Ecto neural progenitor cell (in vitro differentiated cells): ENCODE data around the gene EEF1A2.

ENCODE experiments used
- DNase-seq: peaks from one replicate; pipeline ENCODE4 v3.0.0-alpha.2; 2018; ENCODE audit warnings: low spot score

Gene EEF1A2

GRCh38 chr20:63498960-63499337 is at the start of gene EEF1A2:
Gene EEF1A2, minus strand, starts transcription at chr20:63499083. Its CDS starts 1,320 bp downstream, at chr20:63497763.
- peak; percentile 64 for DNase-seq

- no peak for DNase-seq
These were observed 49.7 kb upstream of the EEF1A2 start for GRCh38 chr20:63548542-63548941.

DNA sequence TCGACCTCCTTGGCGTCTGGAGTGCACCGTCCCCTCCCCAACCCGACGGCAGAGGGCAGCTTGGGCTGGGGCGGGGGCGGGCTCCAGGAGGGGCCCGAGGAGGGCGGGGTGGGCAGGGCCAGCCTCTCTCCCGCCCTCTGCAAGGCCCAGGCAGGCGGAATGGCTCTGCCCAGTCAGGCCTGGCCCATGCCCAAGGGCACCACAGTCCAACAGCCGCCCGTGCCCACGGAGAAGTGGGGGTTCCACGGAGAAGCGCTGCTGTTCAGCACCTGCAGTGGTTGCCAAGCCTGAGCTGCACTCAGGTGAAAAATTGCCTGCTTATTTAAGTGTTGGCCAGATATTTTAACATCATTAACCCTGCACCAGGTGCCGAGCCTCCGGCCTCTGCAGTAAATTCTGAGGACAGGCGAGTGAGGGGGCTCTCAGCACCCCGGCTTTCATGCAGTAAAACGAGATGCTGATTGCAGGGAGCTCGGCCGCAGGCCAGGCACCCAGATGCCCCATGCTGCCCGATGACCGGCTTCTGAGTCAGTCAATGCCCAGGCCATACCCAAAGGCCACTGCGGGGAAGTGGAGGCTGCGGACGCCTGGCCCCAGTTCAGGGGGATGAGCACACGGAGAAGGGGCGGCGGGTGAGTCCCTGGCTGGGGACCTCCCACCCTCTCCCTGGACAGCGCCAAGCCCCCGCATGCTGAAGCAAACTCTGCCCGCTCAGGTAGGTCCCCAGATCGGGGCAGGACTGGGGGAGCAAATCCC is 49.0 kb upstream of the EEF1A2 start, which contains the start of gene SRMS:
Gene SRMS, minus strand, starts transcription at position 25 of the 756 bp plus-strand sequence. CDS start 286 bp downstream, outside the sequence.
- no peak for DNase-seq

DNA sequence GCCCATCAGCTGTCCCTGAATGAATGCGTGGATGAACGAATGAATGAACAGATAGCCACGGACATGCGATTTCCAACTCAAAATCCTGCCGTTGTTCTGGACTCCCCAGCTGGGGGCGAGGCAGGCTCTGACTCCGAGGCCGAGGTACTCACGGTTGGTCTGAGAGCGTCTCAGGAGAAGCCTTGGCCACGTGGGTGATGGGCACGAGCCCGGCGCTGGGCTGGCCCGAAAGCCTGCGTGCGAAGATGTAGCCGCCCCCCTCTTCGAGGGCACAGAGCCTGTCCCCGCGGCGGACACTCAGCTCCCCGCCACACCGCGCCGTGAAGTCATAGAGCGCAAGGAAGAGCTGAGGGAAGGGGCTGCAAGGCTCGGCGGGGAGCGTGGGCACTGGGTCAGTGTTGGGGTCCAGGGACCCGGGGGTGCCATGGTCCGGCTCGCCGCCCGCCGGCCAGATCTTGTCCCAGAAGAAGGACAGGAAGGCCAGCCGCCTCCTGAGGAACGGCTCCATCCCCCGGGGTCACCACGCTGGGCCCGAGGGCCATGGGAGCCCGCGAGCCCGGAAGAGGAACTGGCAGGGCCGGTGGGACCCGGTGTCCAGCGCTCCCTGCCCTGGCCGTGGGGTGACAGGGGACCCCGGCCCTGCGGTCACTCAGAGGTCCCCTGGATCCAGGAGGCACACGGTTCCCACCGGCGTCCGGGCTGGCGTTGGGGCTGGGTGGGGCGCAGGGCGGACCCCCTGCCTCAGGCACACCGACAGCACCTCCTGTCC is 48.3 kb upstream of the EEF1A2 start:
- no peak for DNase-seq

- no peak for DNase-seq
These were observed 47.5 kb upstream of the EEF1A2 start for GRCh38 chr20:63546256-63546955.

DNA sequence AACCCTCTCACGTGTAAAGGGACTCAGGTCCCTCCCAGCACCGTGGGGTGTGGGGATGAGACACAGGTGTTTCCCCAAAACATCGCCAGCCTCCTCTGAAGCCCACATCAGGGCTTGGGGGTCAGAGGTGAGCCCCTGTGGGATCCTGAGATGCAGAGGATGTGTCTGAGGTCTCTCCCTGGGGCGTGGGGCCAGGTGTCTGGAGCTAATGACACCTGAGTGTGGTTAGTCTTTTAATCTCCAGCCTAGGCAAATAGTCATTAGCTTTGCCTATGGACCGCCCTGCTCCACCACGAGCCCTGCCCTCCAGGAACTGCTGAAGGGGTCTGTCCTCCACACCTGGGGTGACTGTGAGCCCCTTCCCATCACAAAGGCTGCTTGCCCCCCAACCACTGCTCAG is 46.9 kb upstream of the EEF1A2 start:
- DNase-seq: no peak

GRCh38 chr20:63544958-63545516 is 46.2 kb upstream of the EEF1A2 start:
- DNase-seq: no peak

DNA sequence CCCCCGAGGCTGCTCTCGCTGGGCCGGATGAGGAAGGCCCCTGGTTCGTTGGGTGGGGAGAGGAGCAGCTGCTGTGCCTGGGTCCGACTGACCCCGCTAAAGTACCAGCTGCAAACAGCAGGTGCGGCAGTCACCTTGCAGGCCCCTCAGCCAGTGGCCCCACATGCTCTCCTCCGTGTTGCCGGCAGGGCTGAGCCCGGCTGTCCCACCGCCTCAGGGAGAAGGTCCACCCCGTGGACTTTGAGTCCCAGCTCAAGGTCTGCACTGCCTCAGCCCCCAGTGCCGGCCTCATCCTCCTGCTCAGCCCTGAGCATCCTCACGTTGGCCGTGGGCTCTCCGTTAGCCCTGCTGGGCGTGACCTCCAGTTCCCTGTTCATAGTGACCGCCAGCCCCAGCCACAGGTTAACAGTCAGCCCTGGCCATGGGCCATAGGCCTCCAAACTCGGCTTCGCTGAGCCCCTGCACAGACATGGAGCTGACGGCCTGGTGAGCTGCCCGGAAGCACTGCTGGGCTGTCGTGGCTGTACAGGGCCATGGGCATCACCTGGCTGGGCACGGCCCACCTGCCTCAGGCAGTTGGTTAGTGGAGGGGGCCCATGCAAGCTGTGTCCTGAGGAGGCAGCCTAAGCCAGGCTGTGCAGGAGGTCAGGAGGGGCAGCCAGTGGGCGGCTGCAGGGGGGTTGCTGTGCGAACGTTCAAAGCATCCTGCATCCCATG is 45.5 kb upstream of the EEF1A2 start:
- DNase-seq: no peak

GRCh38 chr20:63543733-63544132 is 44.9 kb upstream of the EEF1A2 start:
- no peak for DNase-seq

DNA sequence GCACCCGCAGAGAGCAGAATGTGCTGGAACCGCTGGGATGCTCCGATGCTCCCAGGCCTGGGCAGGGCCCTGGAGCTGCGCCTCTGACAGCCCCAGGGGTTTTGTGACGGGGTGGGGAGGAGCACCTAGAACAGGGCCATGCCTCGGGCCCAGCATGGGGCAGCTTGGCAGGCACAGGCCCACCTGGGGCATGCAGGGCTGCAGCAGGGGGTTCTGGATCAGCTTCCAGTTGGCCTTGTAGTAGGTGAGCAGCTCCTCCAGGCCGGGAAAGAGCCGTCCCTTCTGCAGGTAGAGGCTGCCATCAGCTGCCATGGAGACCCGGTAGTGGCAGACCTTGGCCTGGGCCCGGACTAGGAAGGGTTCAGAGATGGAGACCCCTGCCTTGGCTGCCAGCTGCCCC is 44.2 kb upstream of the EEF1A2 start:
- no peak for DNase-seq

GRCh38 chr20:63542696-63543095 is 43.8 kb upstream of the EEF1A2 start:
- no peak for DNase-seq

GRCh38 chr20:63542031-63542559 is 43.2 kb upstream of the EEF1A2 start:
- DNase-seq: no peak

DNA sequence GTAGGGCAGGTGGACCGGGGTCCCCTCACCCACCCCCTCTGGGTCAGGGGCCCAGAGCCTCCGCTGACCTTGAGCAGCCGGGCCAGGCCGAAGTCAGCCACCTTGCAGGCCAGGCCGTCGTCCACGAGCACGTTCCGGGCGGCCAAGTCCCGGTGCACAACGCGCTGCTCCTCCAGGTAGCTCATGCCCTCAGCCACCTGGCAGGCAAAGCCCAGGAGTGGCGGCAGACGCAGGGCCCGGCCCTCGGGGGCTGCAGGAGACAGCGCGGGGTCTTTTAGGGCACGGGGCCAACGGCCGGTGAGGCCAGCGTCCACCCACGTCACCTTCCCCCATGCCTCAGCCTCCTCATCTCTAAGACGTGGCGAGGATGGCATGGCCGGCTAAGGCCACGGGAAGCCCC is 42.5 kb upstream of the EEF1A2 start:
- DNase-seq: no peak

GRCh38 chr20:63540417-63541186 is 41.7 kb upstream of the EEF1A2 start:
- DNase-seq: no peak

DNA sequence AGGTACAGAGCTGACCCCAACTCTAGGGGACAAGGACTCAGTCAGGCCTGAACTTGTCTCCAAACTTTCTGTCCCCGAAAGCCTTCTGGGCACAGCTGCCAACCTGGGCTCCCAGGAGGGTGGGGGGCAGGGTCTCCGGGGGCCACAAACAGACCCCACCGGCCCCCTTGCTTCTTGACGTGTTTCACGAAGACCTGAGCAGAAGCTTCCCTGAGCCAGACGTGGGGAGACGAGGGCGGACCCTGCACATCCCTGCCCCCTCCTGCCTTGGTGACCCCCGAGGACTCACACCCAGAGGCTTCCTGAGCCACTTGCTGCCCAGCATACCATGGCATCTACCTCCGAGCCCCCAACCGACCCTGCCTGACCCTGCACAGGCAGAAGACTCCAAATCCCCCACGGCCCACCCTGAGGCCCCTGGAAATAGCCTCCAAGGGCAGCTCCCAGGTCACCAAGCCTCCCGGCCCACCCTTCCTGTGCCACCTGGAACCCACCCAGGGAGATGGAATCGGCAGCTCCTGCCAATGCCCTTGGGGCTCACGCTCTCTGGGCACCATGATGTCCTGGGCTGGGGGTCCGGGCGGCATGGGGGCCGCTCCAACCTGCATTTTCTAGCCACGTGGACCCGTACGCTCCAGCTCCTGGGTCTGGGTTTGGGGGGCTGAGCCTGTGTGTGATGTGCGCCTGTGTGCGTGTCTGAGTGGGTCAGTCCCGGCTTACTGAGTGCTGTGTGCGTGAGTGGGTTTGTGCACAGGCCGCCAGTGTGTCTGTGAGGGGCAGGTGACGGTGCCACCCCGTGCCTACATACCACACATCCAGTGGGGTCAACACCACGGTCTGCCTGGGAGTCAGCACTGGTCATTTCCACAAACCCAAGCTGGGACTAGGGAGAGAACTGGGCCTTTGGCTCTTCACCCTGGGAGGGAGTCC is 40.8 kb upstream of the EEF1A2 start:
- no peak for DNase-seq

- no peak for DNase-seq
These were observed 40.2 kb upstream of the EEF1A2 start for GRCh38 chr20:63539092-63539430.

DNA sequence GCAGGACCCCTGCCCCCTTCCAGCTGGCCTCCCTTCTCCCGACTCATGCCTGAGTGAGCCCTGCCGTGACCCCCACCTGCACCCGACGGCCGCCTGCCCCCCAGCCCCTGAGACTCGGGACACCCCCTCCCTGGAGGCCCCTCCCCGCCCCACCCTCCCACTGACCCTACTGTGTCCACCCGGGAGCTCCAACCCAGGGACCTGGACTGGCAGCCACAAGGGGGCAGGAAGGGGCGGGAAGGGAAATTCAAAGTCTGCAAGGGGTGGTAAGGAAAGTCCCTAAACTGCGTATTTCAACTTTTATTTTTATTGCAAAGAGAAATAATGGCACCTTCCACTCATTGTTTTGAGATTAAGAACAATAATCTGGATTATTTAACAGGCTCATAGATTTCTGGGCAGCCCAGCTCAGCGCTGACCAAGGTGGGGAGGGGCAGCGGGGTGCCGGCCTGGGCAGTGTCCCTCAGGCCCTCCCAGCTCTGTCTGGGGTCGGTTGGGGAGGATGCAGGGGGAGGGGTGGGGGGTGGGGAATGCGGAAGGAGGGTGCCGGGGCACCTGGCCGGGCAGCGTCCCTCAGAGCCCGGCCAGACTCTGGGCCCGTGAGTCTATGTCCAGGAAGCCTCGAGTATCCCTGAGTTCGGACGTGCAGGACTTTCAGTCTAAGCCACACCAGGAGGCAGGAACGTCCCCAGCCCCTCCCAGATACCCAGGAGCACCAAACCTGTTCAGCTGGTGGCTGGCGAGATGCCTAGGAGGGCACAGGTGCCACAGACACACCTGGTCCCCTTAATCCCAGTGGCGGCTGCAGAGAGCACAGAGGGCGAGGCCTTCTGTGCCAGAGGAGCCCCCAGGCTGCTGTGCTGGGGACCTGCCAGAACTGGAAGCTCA is 39.6 kb upstream of the EEF1A2 start:
- DNase-seq: no peak

DNA sequence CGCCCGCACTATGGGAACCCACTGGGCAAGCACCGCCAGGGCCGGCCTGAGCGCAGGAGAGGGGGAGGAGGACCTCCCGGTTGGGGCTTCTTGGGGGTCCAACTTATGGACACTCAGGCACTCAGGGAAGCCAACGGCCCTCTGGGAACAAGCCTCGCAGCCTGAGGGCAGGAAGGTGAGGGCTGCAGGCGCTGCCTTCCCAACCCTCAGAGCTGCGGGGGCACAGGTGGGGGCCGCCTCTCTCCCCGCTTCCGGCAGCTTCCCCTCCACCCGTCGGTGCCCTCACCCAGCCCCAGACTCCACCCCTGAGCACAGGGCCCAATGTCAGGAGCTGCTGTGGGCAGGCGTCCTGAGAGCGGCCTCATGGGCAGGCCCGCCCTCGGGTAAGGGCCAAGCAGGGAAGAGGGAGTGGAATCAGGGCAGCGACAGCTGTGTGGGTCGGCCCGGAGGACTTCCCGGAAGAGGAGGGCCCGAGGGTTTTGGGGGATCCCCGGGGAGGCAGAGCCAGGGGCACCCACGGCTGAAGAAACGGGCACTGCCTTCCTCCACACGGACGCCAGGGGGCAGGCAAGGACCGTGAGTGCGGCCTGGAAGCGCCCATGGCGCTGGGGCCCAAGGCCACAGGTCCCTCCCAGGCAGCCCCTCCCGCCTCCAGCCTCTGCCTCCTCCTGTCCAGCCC is 38.8 kb upstream of the EEF1A2 start:
- peak; percentile 94 for DNase-seq
